ENCODE results near the gene ADPRHL1.

Gene ADPRHL1

GRCh38 chr13:113405481-113406300 lies 47.6 kb downstream of the ADPRHL1 start:
- Histone ChIP-seq H3F3A (ENCODE audit: low read depth) (no peaks in the 10 kb centered on the region), H3K9me2 (replicated peaks; ENCODE audit: low read depth, low read length) (no peaks in the 10 kb centered on the region), H3K9me3 (ENCODE audit: insufficient read depth, low read depth, low read length) (no peaks in the 10 kb centered on the region), H3K79me2 (ENCODE audit: insufficient read depth, low read length) (no peaks in the 10 kb centered on the region), H3K4me1 (ENCODE audit: insufficient read depth, low read length, poor library complexity, severe bottlenecking) (no peaks in the 10 kb centered on the region), H3K36me3 (ENCODE audit: insufficient read depth, low read length) (no peaks in the 10 kb centered on the region), H3K4me2 (ENCODE audit: low read depth, low read length, poor library complexity, severe bottlenecking) (no peak overlapping the region), H2AFZ (ENCODE audit: low read length) (no peak overlapping the region), H3K27me3 (ENCODE audit: insufficient read depth, low read length, poor library complexity, severe bottlenecking) (no peaks in the 10 kb centered on the region), H3K9ac (ENCODE audit: low read depth, low read length, poor library complexity, severe bottlenecking) (no peak overlapping the region), H3K4me3 (ENCODE audit: low read length, poor library complexity, severe bottlenecking) (no peak overlapping the region), H4K20me1 (ENCODE audit: insufficient read depth, low read length, poor library complexity, severe bottlenecking) (no peaks in the 10 kb centered on the region)
- TF ChIP-seq EZH2phosphoT487 (IDR thresholded peaks at IDR 0.05; ENCODE audit: borderline replicate concordance) (no peak), CTCF (conservative IDR thresholded peaks at IDR 0.05; ENCODE audit: low read length) (no peak)

DNA sequence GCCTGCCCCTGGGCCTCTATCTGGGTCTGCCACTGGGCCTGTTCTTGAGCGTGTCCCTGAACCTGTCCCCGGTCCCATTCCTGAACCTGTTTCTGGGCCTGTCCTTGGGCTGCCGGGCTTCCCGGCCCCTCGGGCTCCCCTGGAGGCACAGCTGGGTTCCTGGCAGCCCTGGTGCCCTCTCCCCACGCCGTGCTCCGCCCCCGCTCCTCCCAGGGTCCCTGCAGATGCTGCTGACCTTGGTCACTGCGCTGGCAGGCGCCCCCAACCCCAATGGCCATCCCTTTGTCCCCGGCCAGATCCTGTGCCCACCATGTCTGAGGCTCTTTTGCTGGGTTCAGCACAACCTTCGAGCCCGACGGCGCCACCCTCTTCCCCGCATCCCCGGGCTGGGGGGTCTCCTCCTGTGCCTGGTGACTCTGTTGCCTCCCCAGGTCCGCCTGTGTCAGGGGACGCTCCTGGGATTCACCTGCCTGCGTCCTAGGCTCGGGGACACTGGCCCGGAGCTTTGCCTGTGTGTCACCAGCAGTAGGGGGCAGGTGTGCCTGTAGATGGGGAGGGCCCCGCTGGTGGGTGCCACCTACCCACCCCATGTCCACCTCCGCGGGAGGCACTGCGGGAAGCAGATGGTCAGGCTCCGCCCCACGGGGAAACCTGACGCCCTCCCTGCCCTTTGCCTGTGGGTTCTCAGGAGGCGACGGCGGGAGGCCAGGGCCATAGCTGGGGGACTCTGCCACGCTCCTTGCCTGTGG lies 48.4 kb downstream of the ADPRHL1 start:
- Histone ChIP-seq H3K36me3 (ENCODE audit: insufficient read depth, low read length) (no peaks in the 10 kb centered on the region), H3F3A (ENCODE audit: low read depth) (no peaks in the 10 kb centered on the region), H3K4me2 (ENCODE audit: low read depth, low read length, poor library complexity, severe bottlenecking) (no peak overlapping the region), H4K20me1 (ENCODE audit: insufficient read depth, low read length, poor library complexity, severe bottlenecking) (no peaks in the 10 kb centered on the region), H3K9me3 (ENCODE audit: insufficient read depth, low read depth, low read length) (no peaks in the 10 kb centered on the region), H3K4me1 (ENCODE audit: insufficient read depth, low read length, poor library complexity, severe bottlenecking) (no peaks in the 10 kb centered on the region), H3K79me2 (ENCODE audit: insufficient read depth, low read length) (no peaks in the 10 kb centered on the region), H3K9me2 (replicated peaks; ENCODE audit: low read depth, low read length) (no peaks in the 10 kb centered on the region), H3K9ac (ENCODE audit: low read depth, low read length, poor library complexity, severe bottlenecking) (no peak overlapping the region), H3K27me3 (ENCODE audit: insufficient read depth, low read length, poor library complexity, severe bottlenecking) (no peaks in the 10 kb centered on the region), H2AFZ (ENCODE audit: low read length) (no peak overlapping the region), H3K4me3 (ENCODE audit: low read length, poor library complexity, severe bottlenecking) (no peak overlapping the region)
- no peak for TF ChIP-seq CTCF (conservative IDR thresholded peaks at IDR 0.05; ENCODE audit: low read length)
- TF ChIP-seq EZH2phosphoT487 (IDR thresholded peaks at IDR 0.05; ENCODE audit: borderline replicate concordance), result no peak

- Histone ChIP-seq H4K20me1 (ENCODE audit: insufficient read depth, low read length, poor library complexity, severe bottlenecking) (no peaks in the 10 kb centered on the region), H3K4me1 (ENCODE audit: insufficient read depth, low read length, poor library complexity, severe bottlenecking) (no peaks in the 10 kb centered on the region), H3K79me2 (ENCODE audit: insufficient read depth, low read length) (no peaks in the 10 kb centered on the region), H3K27me3 (ENCODE audit: insufficient read depth, low read length, poor library complexity, severe bottlenecking) (no peaks in the 10 kb centered on the region), H3K9me2 (replicated peaks; ENCODE audit: low read depth, low read length) (no peaks in the 10 kb centered on the region), H3K4me2 (ENCODE audit: low read depth, low read length, poor library complexity, severe bottlenecking) (no peak overlapping the region), H3K4me3 (ENCODE audit: low read length, poor library complexity, severe bottlenecking) (no peak overlapping the region), H3K36me3 (ENCODE audit: insufficient read depth, low read length) (no peaks in the 10 kb centered on the region), H3K9ac (ENCODE audit: low read depth, low read length, poor library complexity, severe bottlenecking) (no peak overlapping the region), H3F3A (ENCODE audit: low read depth) (no peaks in the 10 kb centered on the region), H2AFZ (ENCODE audit: low read length) (no peak overlapping the region), H3K9me3 (ENCODE audit: insufficient read depth, low read depth, low read length) (no peaks in the 10 kb centered on the region)
- TF ChIP-seq CTCF (conservative IDR thresholded peaks at IDR 0.05; ENCODE audit: low read length), result no peak
- TF ChIP-seq EZH2phosphoT487 (IDR thresholded peaks at IDR 0.05; ENCODE audit: borderline replicate concordance), result no peak
Measured at GRCh38 chr13:113404366-113404722, 48.9 kb downstream of the ADPRHL1 start.

Measured in Loucy (cell line).